ENCODE data around the gene PTPRG.

Gene PTPRG

DNA sequence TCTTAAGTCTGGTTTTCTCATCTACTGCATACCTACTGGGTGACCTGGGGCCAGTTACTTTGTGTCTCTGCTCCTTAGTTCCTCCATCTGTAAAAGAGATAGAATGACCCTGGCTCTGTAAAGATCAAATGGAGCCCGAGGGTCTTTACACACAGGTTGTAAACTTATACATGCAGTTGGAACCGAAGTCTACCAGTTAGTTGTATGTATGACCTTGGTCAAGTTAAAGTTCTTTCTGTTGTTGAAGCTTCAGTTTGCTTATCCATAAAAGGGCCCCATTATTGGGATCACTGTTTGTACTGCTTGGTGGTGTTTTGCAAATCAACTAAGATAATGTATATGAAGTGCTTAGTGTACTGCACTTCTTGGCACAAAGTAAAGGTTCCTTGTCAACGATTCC is 186.9 kb downstream of the PTPRG start:
- no peak for TF ChIP-seq CREB1 (IDR thresholded peaks at IDR 0.05; ENCODE audit: low read depth)
- no peak for TF ChIP-seq ZBTB7A (IDR thresholded peaks at IDR 0.05; ENCODE audit: low read depth)
- no peak for TF ChIP-seq EGR1 (IDR thresholded peaks at IDR 0.05)
- TF ChIP-seq CEBPB (IDR thresholded peaks at IDR 0.05): no peak
- TF ChIP-seq, protein P1, sequence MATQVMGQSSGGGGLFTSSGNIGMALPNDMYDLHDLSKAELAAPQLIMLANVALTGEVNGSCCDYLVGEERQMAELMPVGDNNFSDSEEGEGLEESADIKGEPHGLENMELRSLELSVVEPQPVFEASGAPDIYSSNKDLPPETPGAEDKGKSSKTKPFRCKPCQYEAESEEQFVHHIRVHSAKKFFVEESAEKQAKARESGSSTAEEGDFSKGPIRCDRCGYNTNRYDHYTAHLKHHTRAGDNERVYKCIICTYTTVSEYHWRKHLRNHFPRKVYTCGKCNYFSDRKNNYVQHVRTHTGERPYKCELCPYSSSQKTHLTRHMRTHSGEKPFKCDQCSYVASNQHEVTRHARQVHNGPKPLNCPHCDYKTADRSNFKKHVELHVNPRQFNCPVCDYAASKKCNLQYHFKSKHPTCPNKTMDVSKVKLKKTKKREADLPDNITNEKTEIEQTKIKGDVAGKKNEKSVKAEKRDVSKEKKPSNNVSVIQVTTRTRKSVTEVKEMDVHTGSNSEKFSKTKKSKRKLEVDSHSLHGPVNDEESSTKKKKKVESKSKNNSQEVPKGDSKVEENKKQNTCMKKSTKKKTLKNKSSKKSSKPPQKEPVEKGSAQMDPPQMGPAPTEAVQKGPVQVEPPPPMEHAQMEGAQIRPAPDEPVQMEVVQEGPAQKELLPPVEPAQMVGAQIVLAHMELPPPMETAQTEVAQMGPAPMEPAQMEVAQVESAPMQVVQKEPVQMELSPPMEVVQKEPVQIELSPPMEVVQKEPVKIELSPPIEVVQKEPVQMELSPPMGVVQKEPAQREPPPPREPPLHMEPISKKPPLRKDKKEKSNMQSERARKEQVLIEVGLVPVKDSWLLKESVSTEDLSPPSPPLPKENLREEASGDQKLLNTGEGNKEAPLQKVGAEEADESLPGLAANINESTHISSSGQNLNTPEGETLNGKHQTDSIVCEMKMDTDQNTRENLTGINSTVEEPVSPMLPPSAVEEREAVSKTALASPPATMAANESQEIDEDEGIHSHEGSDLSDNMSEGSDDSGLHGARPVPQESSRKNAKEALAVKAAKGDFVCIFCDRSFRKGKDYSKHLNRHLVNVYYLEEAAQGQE (IDR thresholded peaks at IDR 0.05; ENCODE audit: low read depth): no peak
- no peak for TF ChIP-seq NFIC (IDR thresholded peaks at IDR 0.05)

DNA sequence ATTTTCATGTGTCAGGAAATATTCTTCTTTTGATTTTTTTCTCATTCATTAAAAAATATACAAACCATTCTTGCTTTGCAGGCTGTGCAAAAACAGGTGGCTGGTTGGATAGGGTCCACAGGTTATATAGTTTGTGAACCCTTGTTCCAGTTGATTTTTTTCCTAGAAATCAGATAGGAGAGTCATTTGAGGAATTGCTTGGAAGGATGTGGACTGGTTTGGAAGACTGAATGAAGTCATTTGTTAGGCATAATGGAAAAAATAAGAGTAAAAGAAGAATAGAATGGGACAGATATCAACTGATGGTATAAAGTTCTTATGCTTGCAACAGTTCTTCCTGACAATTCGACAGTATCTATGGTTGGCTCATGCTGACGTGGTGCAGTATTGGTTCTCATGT is 189.4 kb downstream of the PTPRG start:
- TF ChIP-seq FOXM1 (IDR thresholded peaks at IDR 0.05; ENCODE audit: borderline replicate concordance, low read depth) (no peak), ZBTB7A (IDR thresholded peaks at IDR 0.05; ENCODE audit: low read depth) (no peak), NFIC (IDR thresholded peaks at IDR 0.05) (no peak), TCF12 (IDR thresholded peaks at IDR 0.05; ENCODE audit: low read depth) (no peak), YY1 (IDR thresholded peaks at IDR 0.05; ENCODE audit: low read depth) (no peak), CREB1 (IDR thresholded peaks at IDR 0.05; ENCODE audit: low read depth) (no peak), CEBPB (IDR thresholded peaks at IDR 0.05) (no peak), TEAD4 (IDR thresholded peaks at IDR 0.05) (no peak), EP300 (IDR thresholded peaks at IDR 0.05; ENCODE audit: borderline replicate concordance) (no peak), EGR1 (IDR thresholded peaks at IDR 0.05) (no peak), RAD21 (IDR thresholded peaks at IDR 0.05; ENCODE audit: low read depth) (no peak), TAF1 (IDR thresholded peaks at IDR 0.05; ENCODE audit: low read depth) (no peak)
- TF ChIP-seq, protein P1 (IDR thresholded peaks at IDR 0.05; ENCODE audit: low read depth): no peak
- TF ChIP-seq, protein P2, sequence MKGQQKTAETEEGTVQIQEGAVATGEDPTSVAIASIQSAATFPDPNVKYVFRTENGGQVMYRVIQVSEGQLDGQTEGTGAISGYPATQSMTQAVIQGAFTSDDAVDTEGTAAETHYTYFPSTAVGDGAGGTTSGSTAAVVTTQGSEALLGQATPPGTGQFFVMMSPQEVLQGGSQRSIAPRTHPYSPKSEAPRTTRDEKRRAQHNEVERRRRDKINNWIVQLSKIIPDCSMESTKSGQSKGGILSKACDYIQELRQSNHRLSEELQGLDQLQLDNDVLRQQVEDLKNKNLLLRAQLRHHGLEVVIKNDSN (IDR thresholded peaks at IDR 0.05): no peak
- TF ChIP-seq, protein P3, sequence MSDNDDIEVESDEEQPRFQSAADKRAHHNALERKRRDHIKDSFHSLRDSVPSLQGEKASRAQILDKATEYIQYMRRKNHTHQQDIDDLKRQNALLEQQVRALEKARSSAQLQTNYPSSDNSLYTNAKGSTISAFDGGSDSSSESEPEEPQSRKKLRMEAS (IDR thresholded peaks at IDR 0.05): no peak

DNA sequence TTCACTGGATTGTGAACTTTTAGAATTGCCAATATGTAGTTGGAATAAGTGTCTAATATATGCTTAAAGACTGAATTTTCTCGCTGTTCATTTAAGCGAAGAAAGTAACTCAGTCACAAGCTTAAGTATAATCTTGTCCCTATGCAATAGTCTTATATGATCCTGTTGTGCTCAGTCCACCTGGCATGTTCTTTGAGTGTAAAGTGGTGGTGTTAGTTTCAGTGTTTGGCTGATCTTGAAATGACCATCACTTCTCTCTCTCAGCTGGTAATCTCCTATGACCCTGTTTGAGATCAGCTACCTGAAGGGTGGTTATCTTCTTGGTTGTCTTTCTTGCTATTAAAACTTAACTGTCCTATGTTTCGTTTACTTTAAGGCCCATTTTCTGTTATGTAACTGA is 197.5 kb downstream of the PTPRG start:
- TF ChIP-seq RAD21 (IDR thresholded peaks at IDR 0.05; ENCODE audit: low read depth) (no peak), CREB1 (IDR thresholded peaks at IDR 0.05; ENCODE audit: low read depth) (no peak)

DNA sequence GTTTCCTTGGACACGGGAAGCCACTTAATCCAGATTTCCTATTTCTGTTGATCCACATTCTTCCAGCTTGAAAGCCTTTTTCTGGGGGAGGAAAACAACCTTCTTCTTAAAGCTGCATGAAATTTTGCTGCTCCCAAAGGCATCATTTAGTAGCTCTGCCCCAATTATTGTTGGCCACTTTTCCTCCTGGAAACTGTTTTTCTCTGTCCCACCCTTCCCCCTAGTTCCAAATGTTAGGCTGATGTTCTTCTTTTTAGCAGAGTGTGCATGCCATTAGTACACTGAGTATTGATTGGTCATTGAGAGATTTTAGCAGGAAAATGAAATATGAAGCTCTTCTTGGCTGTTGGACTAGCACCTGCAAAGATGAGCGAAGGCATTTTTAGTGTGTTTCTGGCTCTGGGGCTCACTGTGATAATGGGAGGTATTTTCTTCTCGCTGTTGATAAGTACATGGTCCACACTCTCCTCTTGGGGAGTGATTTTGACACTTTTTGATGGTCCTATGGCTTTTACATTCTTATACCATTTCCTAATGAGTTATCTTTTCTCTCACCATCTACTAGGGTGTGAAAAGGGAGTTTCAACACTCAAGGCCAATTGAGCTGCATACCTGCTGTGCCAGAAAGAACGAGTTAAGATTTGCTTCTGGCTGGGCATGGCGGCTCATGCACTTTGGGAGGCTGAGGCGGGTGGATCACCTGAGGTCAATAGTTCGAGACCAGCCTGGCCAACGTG is 200.5 kb downstream of the PTPRG start:
- TF ChIP-seq RAD21 (IDR thresholded peaks at IDR 0.05; ENCODE audit: low read depth) (no peak), EGR1 (IDR thresholded peaks at IDR 0.05) (no peak), TEAD4 (IDR thresholded peaks at IDR 0.05) (no peak), YY1 (IDR thresholded peaks at IDR 0.05; ENCODE audit: low read depth) (no peak), TAF1 (IDR thresholded peaks at IDR 0.05; ENCODE audit: low read depth) (no peak), CEBPB (IDR thresholded peaks at IDR 0.05) (no peak), TCF12 (IDR thresholded peaks at IDR 0.05; ENCODE audit: low read depth) (no peak), FOXM1 (IDR thresholded peaks at IDR 0.05; ENCODE audit: borderline replicate concordance, low read depth) (no peak), EP300 (IDR thresholded peaks at IDR 0.05; ENCODE audit: borderline replicate concordance) (no peak), ZBTB7A (IDR thresholded peaks at IDR 0.05; ENCODE audit: low read depth) (no peak), CREB1 (IDR thresholded peaks at IDR 0.05; ENCODE audit: low read depth) (no peak), NFIC (IDR thresholded peaks at IDR 0.05) (no peak)
- TF ChIP-seq, protein P2 (IDR thresholded peaks at IDR 0.05): no peak
- TF ChIP-seq, protein P1 (IDR thresholded peaks at IDR 0.05; ENCODE audit: low read depth): no peak
- TF ChIP-seq, protein P3 (IDR thresholded peaks at IDR 0.05): no peak
